Activated CD4-positive, alpha-beta T cell treated with anti-CD3 and anti-CD28 coated beads for 36 hours (primary cell): Measurements from ENCODE around the gene MOB3B. TPM values are rescaled to one million over a fixed set of nuclear protein-coding genes. Genes with fewer than 3 reads are reported as not detected.

Experiments
- ATAC-seq: fragments of 200-7000 bp; cut with Tn5 transposase; one replicate; pipeline ENCODE4 v1.10.0; 2021; ENCODE audit warnings: mild to moderate bottlenecking, moderate library complexity
- CTCF ChIA-PET: fragments of 350-600 bp; sonication (Branson Sonifier 250); formaldehyde crosslinking; loops from one replicate; lab custom pipeline; 2021; ENCODE audit warnings: antibody characterized with exemption; lab: Charles Lee
- POLR2A ChIA-PET: fragments of 350-600 bp; sonication (Branson Sonifier 250); formaldehyde crosslinking; loops from one replicate; lab custom pipeline; 2021; ENCODE audit warnings: antibody characterized with exemption, inconsistent platforms; lab: Charles Lee
- DNase-seq: peaks from one replicate; pipeline ENCODE4 v3.0.0-alpha.2; 2020
- H3K27ac Mint-ChIP-seq: one replicate; pipeline ENCODE4 v1.8.0; 2021; ENCODE audit warnings: mixed read lengths
- H3K27me3 Mint-ChIP-seq: one replicate; pipeline ENCODE4 v1.8.0; 2021; ENCODE audit warnings: mixed read lengths
- H3K36me3 Mint-ChIP-seq: one replicate; pipeline ENCODE4 v1.8.0; 2021; ENCODE audit warnings: low read depth, mixed read lengths
- H3K4me1 Mint-ChIP-seq: one replicate; pipeline ENCODE4 v1.8.0; 2021; ENCODE audit warnings: mixed read lengths
- H3K4me3 Mint-ChIP-seq: one replicate; pipeline ENCODE4 v1.8.0; 2021; ENCODE audit warnings: mild to moderate bottlenecking, moderate library complexity, mixed read lengths
- H3K9me3 Mint-ChIP-seq: one replicate; pipeline ENCODE4 v1.8.0; 2021; ENCODE audit warnings: low read depth, mixed read lengths
- intact Hi-C, 2 experiments: fragments of 100-400 bp; cut with DNase I in 1 of 2; cut with micrococcal nuclease in 1 of 2; formaldehyde crosslinking; loops; one replicate each; pipeline versions ENCODE4 v1.14.2 to v1.15.1; 2022 to 2024; cut with DNase I, micrococcal nuclease
- total RNA-seq, 2 experiments: library from RNA; stranded (reverse); gene quantifications; one replicate each; pipeline ENCODE4 v1.2.3, GENCODE V29; 2021

Gene MOB3B
- total RNA-seq, 2 experiments from 2014 or later = 0.80 to 0.88 TPM

GRCh38 chr9:27340961-27341511 lies 188.6 kb downstream of the MOB3B start:
- ATAC-seq (no peak), DNase-seq (no peak)
- ChIA-PET POLR2A (no interaction called here), CTCF (interaction anchor here (0.7 kb wide), 1 partner anchor 21 kb away, joined by 3 read pairs; no protein-coding TSS in a partner anchor)
- intact Hi-C loops = no loop called here
- no peaks in the 10 kb centered on the region for H3K27me3 Mint-ChIP-seq
- no peaks in the 10 kb centered on the region for H3K36me3 Mint-ChIP-seq
- peaks cover 2% of the 10 kb centered on the region for H3K9me3 Mint-ChIP-seq
- no peak overlapping the region for H3K4me3 Mint-ChIP-seq
- no peaks in the 10 kb centered on the region for H3K4me1 Mint-ChIP-seq
- no peak overlapping the region for H3K27ac Mint-ChIP-seq

- CTCF ChIA-PET = no interaction called here
- DNase-seq = no peak
- Mint-ChIP-seq H3K4me3 (no peak overlapping the region), H3K27ac (no peak overlapping the region), H3K36me3 (no peaks in the 10 kb centered on the region), H3K9me3 (peaks cover 2% of the 10 kb centered on the region), H3K4me1 (no peaks in the 10 kb centered on the region), H3K27me3 (no peaks in the 10 kb centered on the region)
- no peak for ATAC-seq
- POLR2A ChIA-PET = no interaction called here
- intact Hi-C loops = no loop called here
Measured at GRCh38 chr9:27340285-27340674, 189.3 kb downstream of the MOB3B start.

GRCh38 chr9:27339661-27340284 lies 189.8 kb downstream of the MOB3B start:
- no peak for DNase-seq

GRCh38 chr9:27338527-27338903 lies 191.1 kb downstream of the MOB3B start:
- POLR2A ChIA-PET = no interaction called here
- no peaks in the 10 kb centered on the region for H3K4me1 Mint-ChIP-seq
- no peaks in the 10 kb centered on the region for H3K36me3 Mint-ChIP-seq
- H3K27me3 Mint-ChIP-seq = no peaks in the 10 kb centered on the region
- no peak for DNase-seq
- no peak overlapping the region for H3K4me3 Mint-ChIP-seq
- no peak for ATAC-seq
- no peaks in the 10 kb centered on the region for H3K9me3 Mint-ChIP-seq
- intact Hi-C loops = loop anchor here in 1 of 2 experiments (10.0 kb wide), 1 partner anchor 556 kb away; no protein-coding TSS in a partner anchor
- CTCF ChIA-PET = interaction anchor here (1.8 kb wide), 1 partner anchor 209 kb away, joined by 4 read pairs; no protein-coding TSS in a partner anchor
- no peak overlapping the region for H3K27ac Mint-ChIP-seq

More at GRCh38 chr9:27339661-27340284, 189.8 kb downstream of the MOB3B start:
- intact Hi-C loops = loop anchor here in 1 of 2 experiments (10.0 kb wide), 1 partner anchor 555 kb away; no protein-coding TSS in a partner anchor
- no peaks in the 10 kb centered on the region for H3K27me3 Mint-ChIP-seq
- no peak overlapping the region for H3K27ac Mint-ChIP-seq
- no peak overlapping the region for H3K4me3 Mint-ChIP-seq
- ATAC-seq = no peak
- H3K36me3 Mint-ChIP-seq = no peaks in the 10 kb centered on the region
- peaks cover 2% of the 10 kb centered on the region for H3K9me3 Mint-ChIP-seq
- ChIA-PET CTCF (no interaction called here), POLR2A (no interaction called here)
- H3K4me1 Mint-ChIP-seq = no peaks in the 10 kb centered on the region

- Mint-ChIP-seq H3K27me3 (no peaks in the 10 kb centered on the region), H3K36me3 (no peaks in the 10 kb centered on the region), H3K9me3 (no peaks in the 10 kb centered on the region), H3K27ac (peak overlapping the region; percentile 10), H3K4me3 (no peak overlapping the region), H3K4me1 (no peaks in the 10 kb centered on the region)
- ATAC-seq (no peak), DNase-seq (no peak)
- ChIA-PET POLR2A (no interaction called here), CTCF (interaction anchor here (1.8 to 1.9 kb wide), 2 partner anchors 192 to 209 kb away, joined by 4 to 8 read pairs; partner anchors contain the start of gene MOB3B)
- intact Hi-C loops = loop anchor here in 1 of 2 experiments (10.0 kb wide), 1 partner anchor 557 kb away; no protein-coding TSS in a partner anchor
Measured at GRCh38 chr9:27337833-27338526, 191.6 kb downstream of the MOB3B start.

- no peak overlapping the region for H3K4me3 Mint-ChIP-seq
- intact Hi-C loops = loop anchor here in 1 of 2 experiments (10.0 kb wide), 1 partner anchor 558 kb away; no protein-coding TSS in a partner anchor
- no peak overlapping the region for H3K27ac Mint-ChIP-seq
- H3K36me3 Mint-ChIP-seq = no peaks in the 10 kb centered on the region
- no peaks in the 10 kb centered on the region for H3K27me3 Mint-ChIP-seq
- no peaks in the 10 kb centered on the region for H3K4me1 Mint-ChIP-seq
- no peaks in the 10 kb centered on the region for H3K9me3 Mint-ChIP-seq
- ChIA-PET POLR2A (no interaction called here), CTCF (interaction anchor here (1.3 to 1.9 kb wide), 2 partner anchors 32 to 192 kb away, joined by 3 to 8 read pairs; partner anchors contain the start of gene MOB3B)
- no peak for ATAC-seq
- no peak for DNase-seq
Measured at GRCh38 chr9:27337236-27337635, 192.4 kb downstream of the MOB3B start.

GRCh38 chr9:27336829-27337228 lies 192.8 kb downstream of the MOB3B start:
- Mint-ChIP-seq H3K27ac (no peak overlapping the region), H3K4me3 (no peak overlapping the region), H3K36me3 (no peaks in the 10 kb centered on the region), H3K4me1 (no peaks in the 10 kb centered on the region), H3K27me3 (no peaks in the 10 kb centered on the region), H3K9me3 (no peaks in the 10 kb centered on the region)
- ATAC-seq (no peak), DNase-seq (no peak)
- intact Hi-C loops = loop anchor here in 1 of 2 experiments (10.0 kb wide), 1 partner anchor 558 kb away; no protein-coding TSS in a partner anchor
- CTCF ChIA-PET = interaction anchor here (1.3 to 1.9 kb wide), 2 partner anchors 32 to 193 kb away, joined by 3 to 8 read pairs; partner anchors contain the start of gene MOB3B
- POLR2A ChIA-PET = no interaction called here

- Mint-ChIP-seq H3K9me3 (no peaks in the 10 kb centered on the region), H3K36me3 (no peaks in the 10 kb centered on the region), H3K27me3 (peaks cover 2% of the 10 kb centered on the region), H3K4me1 (no peaks in the 10 kb centered on the region), H3K4me3 (no peak overlapping the region), H3K27ac (no peak overlapping the region)
- intact Hi-C loops = loop anchor here in 1 of 2 experiments (10.0 kb wide), 1 partner anchor 559 kb away; no protein-coding TSS in a partner anchor
- ATAC-seq (no peak), DNase-seq (no peak)
- CTCF ChIA-PET = interaction anchor here (1.3 to 1.9 kb wide), 2 partner anchors 33 to 194 kb away, joined by 3 to 8 read pairs; partner anchors contain the start of gene MOB3B
- POLR2A ChIA-PET = no interaction called here
Measured at GRCh38 chr9:27336126-27336525, 193.5 kb downstream of the MOB3B start.

GRCh38 chr9:27335075-27335474 lies 194.5 kb downstream of the MOB3B start:
- no peaks in the 10 kb centered on the region for H3K4me1 Mint-ChIP-seq
- H3K9me3 Mint-ChIP-seq = no peaks in the 10 kb centered on the region
- DNase-seq (no peak), ATAC-seq (no peak)
- H3K27ac Mint-ChIP-seq = no peak overlapping the region
- no peaks in the 10 kb centered on the region for H3K36me3 Mint-ChIP-seq
- intact Hi-C loops = loop anchor here in 1 of 2 experiments (10.0 kb wide), 1 partner anchor 560 kb away; no protein-coding TSS in a partner anchor
- ChIA-PET POLR2A (no interaction called here), CTCF (no interaction called here)
- H3K27me3 Mint-ChIP-seq = peaks cover 2% of the 10 kb centered on the region
- no peak overlapping the region for H3K4me3 Mint-ChIP-seq

GRCh38 chr9:27333241-27334052 lies 196.2 kb downstream of the MOB3B start:
- H3K9me3 Mint-ChIP-seq = no peaks in the 10 kb centered on the region
- H3K4me3 Mint-ChIP-seq = no peak overlapping the region
- no peaks in the 10 kb centered on the region for H3K4me1 Mint-ChIP-seq
- H3K27ac Mint-ChIP-seq = no peak overlapping the region
- CTCF ChIA-PET = interaction anchor here (0.6 to 3.8 kb wide), 23 partner anchors 10 to 740 kb away, joined by 3 to 35 read pairs (median 4); partner anchors contain the start of gene MOB3B
- intact Hi-C loops = loop anchor here (1.0 to 10.0 kb wide), 4 partner anchors 196 to 561 kb away; partner anchors contain the start of gene MOB3B (in 2 of the 2)
- peaks cover 2% of the 10 kb centered on the region for H3K27me3 Mint-ChIP-seq
- no peaks in the 10 kb centered on the region for H3K36me3 Mint-ChIP-seq
- peak; percentile 51 for DNase-seq
- POLR2A ChIA-PET = no interaction called here
- ATAC-seq = peak; percentile 68
